HCT116 (cell line): ENCODE measurements around the gene HMGB2.

Source experiments
- JUND ChIP-seq: IDR thresholded peaks from 2 replicates; pipeline ENCODE4 v1.6.1; 2012
- SRF ChIP-seq: IDR thresholded peaks from 2 replicates; pipeline ENCODE4 v1.6.1; 2012; ENCODE audit warnings: low read depth
- TF ChIP-seq, protein P1 (sequence below), 3 experiments: fragments of 200-600 bp in 1 of 3; sonication (generic) in 1 of 3; IDR thresholded peaks in 2 of 3; conservative IDR thresholded peaks in 1 of 3; 2 replicates each; pipeline ENCODE4 v1.5.1; 2012 to 2017; ENCODE audit warnings: low read depth in 2 of 3, low read length in 2 of 3, antibody characterized with exemption in 1 of 3, borderline replicate concordance in 1 of 3, control low read depth in 1 of 3, mild to moderate bottlenecking in 1 of 3, mixed read lengths in 1 of 3, mixed run types in 1 of 3, moderate library complexity in 1 of 3; ENCODE audit not compliant: insufficient read depth in 1 of 3

DNA sequence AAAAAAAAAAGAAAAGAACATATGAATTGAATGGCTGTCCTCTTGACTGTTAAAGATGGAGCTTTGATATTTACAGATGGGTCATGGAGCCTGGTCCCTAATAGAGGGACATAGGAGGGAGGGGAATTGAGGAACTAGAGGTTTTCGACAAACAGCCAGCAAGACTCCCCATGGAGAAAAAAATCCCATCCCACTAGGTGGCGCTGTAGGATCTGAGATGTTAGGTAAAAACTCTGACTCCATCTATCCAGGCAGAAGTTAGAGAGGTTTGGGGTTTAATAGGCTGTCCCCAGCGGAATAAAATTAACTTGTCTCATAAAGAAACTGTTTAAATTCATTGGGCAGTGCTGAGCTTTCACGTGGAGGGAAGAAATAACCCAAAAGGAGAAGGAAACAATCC, 45.9 kb downstream of the HMGB2 start:
- TF ChIP-seq, protein P1, sequence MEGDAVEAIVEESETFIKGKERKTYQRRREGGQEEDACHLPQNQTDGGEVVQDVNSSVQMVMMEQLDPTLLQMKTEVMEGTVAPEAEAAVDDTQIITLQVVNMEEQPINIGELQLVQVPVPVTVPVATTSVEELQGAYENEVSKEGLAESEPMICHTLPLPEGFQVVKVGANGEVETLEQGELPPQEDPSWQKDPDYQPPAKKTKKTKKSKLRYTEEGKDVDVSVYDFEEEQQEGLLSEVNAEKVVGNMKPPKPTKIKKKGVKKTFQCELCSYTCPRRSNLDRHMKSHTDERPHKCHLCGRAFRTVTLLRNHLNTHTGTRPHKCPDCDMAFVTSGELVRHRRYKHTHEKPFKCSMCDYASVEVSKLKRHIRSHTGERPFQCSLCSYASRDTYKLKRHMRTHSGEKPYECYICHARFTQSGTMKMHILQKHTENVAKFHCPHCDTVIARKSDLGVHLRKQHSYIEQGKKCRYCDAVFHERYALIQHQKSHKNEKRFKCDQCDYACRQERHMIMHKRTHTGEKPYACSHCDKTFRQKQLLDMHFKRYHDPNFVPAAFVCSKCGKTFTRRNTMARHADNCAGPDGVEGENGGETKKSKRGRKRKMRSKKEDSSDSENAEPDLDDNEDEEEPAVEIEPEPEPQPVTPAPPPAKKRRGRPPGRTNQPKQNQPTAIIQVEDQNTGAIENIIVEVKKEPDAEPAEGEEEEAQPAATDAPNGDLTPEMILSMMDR (IDR thresholded peaks at IDR 0.05 in 2 of 3, conservative IDR thresholded peaks at IDR 0.05 in 1 of 3; ENCODE audit: borderline replicate concordance in 1 of 3, insufficient read depth in 1 of 3, low read depth in 2 of 3, low read length in 2 of 3), result peak; percentile 21 to 64 (median 32); a peak in 4 of 6 replicates
- no peak for TF ChIP-seq JUND
- no peak for TF ChIP-seq SRF
